SH-SY5Y (cell line): Measurements from ENCODE around the gene ALOX12.

Source experiments
- GATA2 ChIP-seq: IDR thresholded peaks from 2 replicates; pipeline ENCODE4 v1.6.1; 2011; ENCODE audit warnings: mild to moderate bottlenecking, low read depth, low read length
- GATA3 ChIP-seq: IDR thresholded peaks from 2 replicates; pipeline ENCODE4 v1.6.1; 2011; ENCODE audit warnings: low read depth, mild to moderate bottlenecking, low read length, moderate library complexity

- TF ChIP-seq GATA2 (no peak), GATA3 (no peak)
Measured at GRCh38 chr17:6986676-6987075, 9.2 kb upstream of the ALOX12 start.
